Esophagus (tissue), 2 donors: Measurements from ENCODE around the gene CYFIP1. TPM values are rescaled to one million over a fixed set of nuclear protein-coding genes. Genes with fewer than 3 reads are reported as not detected.

Source experiments
- H3K27ac ChIP-seq, 2 donors: one replicate each; pipeline ENCODE4 v1.5.1; 2013; ENCODE audit warnings: low read depth in 2 of 2, mild to moderate bottlenecking in 2 of 2, inconsistent platforms in 1 of 2, low read length in 1 of 2, moderate library complexity in 1 of 2
- H3K27me3 ChIP-seq, 2 donors: one replicate each; pipeline ENCODE4 v1.6.1; 2013; ENCODE audit warnings: low read length in 2 of 2, control low read depth in 1 of 2, mild to moderate bottlenecking in 1 of 2; ENCODE audit not compliant: insufficient read depth in 2 of 2, control insufficient read depth in 1 of 2
- H3K36me3 ChIP-seq, 2 donors: one replicate each; pipeline ENCODE4 v1.6.1; 2013; ENCODE audit warnings: low read length in 1 of 2; ENCODE audit not compliant: control insufficient read depth in 2 of 2, insufficient read depth in 2 of 2
- H3K4me1 ChIP-seq, 2 donors: one replicate each; pipeline ENCODE4 v1.6.1; 2013; ENCODE audit warnings: low read length in 1 of 2; ENCODE audit not compliant: control insufficient read depth in 2 of 2, insufficient read depth in 2 of 2
- H3K4me3 ChIP-seq, 2 donors: one replicate each; pipeline ENCODE4 v1.5.1; 2013; ENCODE audit warnings: low read length in 2 of 2, mild to moderate bottlenecking in 2 of 2, low read depth in 1 of 2, moderate library complexity in 1 of 2
- H3K9me3 ChIP-seq, 2 donors: one replicate each; pipeline ENCODE4 v1.6.1; 2013; ENCODE audit warnings: mild to moderate bottlenecking in 2 of 2, low read depth in 1 of 2, low read length in 1 of 2, moderate library complexity in 1 of 2; ENCODE audit not compliant: control insufficient read depth in 2 of 2, insufficient read depth in 1 of 2
- WGBS, 2 donors: extraction: QIAGEN DNeasy Blood & Tissue Kit; methylation state at CpG; one replicate each; pipeline ENCODE4 v1.1.7; 2013; 5-methylcytosine and 5-hydroxymethylcytosine counted together
- polyA plus RNA-seq, 2 donors: library from polyadenylated mRNA; stranded (reverse); fragments of 200-250 nt; gene quantifications; one replicate each; pipeline ENCODE4 v1.2.3, GENCODE V29; 2013
- donor health status: healthy with polysubstance abuse.
- donor health status: Bipolar disorder and iron deficiency.

The CYFIP1 gene
- polyA plus RNA-seq, 2 donors: 32.1 to 44.3 TPM

DNA sequence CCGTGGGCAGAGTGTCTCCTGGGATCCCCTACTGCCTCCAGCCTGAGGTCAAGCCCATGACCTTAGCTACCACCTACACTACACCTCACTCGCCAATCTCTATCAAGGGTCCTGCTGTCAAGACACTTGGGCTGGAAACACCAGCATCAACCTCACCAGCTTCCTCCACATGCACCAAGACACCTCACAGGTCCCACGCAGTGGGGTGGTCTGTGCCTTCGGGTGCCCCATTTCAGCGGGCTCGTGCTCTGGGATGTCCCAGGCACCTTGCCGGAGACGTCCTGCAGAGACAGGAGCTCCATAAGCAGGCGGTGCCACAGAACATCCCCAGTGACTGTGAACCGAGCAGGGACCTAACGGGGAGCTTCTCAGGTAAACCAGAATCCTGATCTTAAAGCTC lies 20.0 kb downstream of the CYFIP1 start:
- Histone ChIP-seq H3K9me3 (no peaks in the 10 kb centered on the region), H3K27me3 (no peaks in the 10 kb centered on the region), H3K27ac (no peak overlapping the region), H3K36me3 (peaks cover 0 to 4% of the 10 kb centered on the region in 2 donors), H3K4me1 (peaks cover 5 to 20% of the 10 kb centered on the region in 2 donors), H3K4me3 (no peak overlapping the region)
- WGBS, 2 donors: 88 to 89% methylated on average over 11 of the region's 11 CpGs

DNA sequence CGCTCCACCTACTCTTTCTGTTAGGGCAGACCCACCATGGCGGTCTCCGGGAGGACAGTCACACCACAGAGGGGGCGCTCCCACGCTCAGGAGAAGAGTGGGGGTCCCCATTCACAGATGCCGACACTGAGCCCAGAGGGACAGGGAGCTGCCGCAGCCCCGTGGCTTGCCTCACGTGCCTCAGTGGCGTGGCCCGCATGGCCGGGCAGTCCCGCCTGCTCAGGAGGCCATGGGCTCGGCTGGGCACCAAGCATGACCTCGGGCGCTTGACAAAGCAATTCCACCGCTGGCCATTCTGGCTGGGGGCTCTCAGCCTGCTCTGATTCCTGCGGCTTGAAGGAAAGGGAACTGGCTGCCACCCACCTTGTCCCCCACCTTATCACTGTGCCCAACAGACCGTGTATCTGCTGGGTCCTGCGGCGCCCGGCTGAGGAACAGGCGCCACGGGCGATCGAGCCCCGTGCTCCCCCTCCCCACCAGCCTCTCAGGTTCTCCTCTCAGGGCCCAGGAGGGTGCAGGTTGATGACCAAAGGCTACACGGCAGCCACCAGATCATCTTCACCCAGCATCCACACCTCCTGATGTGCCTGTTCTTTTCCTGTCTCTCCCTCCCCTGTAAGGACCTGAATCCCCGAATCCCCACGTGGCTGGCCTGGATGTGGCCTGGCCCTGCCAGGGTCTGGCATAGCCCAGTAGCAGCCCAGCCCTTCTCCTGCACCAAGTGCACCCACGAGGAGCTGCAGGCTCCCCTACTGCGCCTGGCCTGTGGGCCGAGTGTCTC lies 20.7 kb downstream of the CYFIP1 start:
- Histone ChIP-seq H3K4me3 (no peak overlapping the region), H3K27ac (no peak overlapping the region), H3K27me3 (no peaks in the 10 kb centered on the region), H3K4me1 (peaks cover 5 to 19% of the 10 kb centered on the region in 2 donors), H3K9me3 (no peaks in the 10 kb centered on the region), H3K36me3 (peaks cover 0 to 4% of the 10 kb centered on the region in 2 donors)
- WGBS, 2 donors: 90 to 91% methylated on average over 30 to 33 of the region's 33 CpGs

DNA sequence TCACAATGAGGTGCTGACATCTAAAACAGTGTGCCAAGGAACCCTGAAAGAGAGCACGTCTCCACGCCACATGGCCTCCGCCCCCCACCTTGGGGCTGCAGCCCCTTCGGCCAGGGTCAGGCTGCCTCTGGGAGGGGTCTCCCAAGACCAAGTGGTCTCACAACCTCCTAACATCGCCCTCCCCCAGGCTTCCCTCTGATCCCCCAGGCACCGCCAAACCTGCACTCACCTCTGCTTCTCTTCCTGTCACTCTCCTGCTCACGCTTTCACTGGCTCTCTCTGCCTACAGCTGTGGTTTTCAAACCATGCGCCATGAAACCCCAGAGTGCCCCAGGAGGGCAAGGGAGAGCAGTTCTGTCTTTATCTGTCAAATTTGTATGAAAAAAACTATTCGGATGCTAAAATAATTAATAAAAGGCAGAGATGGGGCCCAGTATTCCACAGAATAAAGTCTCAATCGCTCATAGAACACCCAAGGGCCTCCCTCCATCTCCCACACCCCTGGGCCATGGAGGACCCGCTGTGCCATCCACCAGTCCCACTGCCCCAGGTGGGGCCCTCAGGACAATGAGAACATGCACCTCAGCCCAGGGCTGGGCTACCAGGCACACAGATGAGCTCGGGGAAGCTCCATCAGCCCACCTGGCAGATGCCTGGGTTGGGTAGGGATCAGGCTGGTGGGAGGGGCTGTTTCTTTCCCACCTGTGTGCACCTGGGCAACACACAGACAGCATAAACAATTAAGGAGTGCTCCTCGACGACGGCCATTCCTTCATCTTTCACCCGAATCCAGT lies 21.5 kb downstream of the CYFIP1 start:
- Histone ChIP-seq H3K4me1 (peaks cover 5 to 14% of the 10 kb centered on the region in 2 donors), H3K27me3 (no peaks in the 10 kb centered on the region), H3K9me3 (no peaks in the 10 kb centered on the region), H3K36me3 (peaks cover 0 to 4% of the 10 kb centered on the region in 2 donors), H3K27ac (no peak overlapping the region), H3K4me3 (no peak overlapping the region)
- WGBS, 2 donors: 87 to 88% methylated on average over 16 of the region's 16 CpGs

DNA sequence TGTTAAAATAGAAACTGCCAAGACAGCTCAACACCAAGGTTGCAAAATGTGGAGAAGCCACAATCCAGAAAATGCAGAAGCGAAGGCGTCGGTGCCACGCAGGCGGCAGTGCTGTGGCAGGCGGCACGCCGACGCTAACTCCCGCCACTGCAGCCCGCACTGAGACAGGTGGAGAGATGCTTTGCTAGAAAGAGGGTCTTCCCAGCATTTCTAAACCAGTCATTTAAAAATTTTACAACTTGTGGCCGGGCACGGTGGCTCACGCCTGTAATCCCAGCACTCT lies 23.2 kb downstream of the CYFIP1 start:
- Histone ChIP-seq H3K27me3 (no peaks in the 10 kb centered on the region), H3K9me3 (no peaks in the 10 kb centered on the region), H3K36me3 (peaks cover 0 to 4% of the 10 kb centered on the region in 2 donors), H3K4me3 (no peak overlapping the region), H3K4me1 (peaks cover 7 to 14% of the 10 kb centered on the region in 2 donors), H3K27ac (no peak overlapping the region)
- WGBS, 2 donors: 85 to 87% methylated on average over 14 of the region's 14 CpGs

DNA sequence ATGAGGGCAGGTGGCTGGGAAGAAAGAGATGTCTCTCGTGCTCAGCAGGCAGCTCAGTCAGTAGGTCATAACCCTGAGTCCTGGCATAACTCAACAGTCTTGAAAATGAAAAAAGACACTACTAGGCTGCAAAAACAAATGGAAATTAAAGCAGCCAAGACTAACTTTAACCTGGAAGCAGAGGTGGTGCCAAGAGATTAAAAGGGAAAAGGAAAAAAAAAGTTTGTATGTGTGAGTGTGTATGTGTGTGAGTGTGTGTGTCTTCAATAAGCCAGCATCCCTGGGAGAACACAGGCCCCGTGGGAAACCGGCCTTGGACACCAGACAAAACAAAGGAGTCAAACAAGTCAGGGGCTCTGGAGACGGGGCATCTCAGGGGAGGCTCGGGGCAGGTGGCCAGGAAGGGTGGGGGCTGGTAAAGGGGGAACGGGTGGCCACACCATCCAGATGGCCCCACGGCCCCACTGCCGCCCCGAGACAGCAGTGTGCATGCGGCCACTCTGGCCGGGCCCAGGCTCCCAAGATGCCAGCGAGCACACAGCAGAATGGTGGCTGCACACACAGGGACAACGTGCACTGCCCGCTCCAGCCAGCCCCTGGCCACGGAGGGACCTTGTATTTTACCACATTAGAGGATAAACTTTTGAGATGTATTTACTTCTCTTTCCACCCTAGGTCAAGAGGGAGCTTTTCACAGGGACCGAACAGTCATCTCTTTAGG lies 23.8 kb downstream of the CYFIP1 start:
- WGBS, 2 donors: 53 to 55% methylated on average over 16 of the region's 16 CpGs
- H3K27me3 ChIP-seq: no peaks in the 10 kb centered on the region
- peaks cover 0 to 4% of the 10 kb centered on the region in 2 donors for H3K36me3 ChIP-seq
- H3K4me1 ChIP-seq: peaks cover 7 to 16% of the 10 kb centered on the region in 2 donors
- no peaks in the 10 kb centered on the region for H3K9me3 ChIP-seq
- H3K4me3 ChIP-seq: no peak overlapping the region
- no peak overlapping the region for H3K27ac ChIP-seq

DNA sequence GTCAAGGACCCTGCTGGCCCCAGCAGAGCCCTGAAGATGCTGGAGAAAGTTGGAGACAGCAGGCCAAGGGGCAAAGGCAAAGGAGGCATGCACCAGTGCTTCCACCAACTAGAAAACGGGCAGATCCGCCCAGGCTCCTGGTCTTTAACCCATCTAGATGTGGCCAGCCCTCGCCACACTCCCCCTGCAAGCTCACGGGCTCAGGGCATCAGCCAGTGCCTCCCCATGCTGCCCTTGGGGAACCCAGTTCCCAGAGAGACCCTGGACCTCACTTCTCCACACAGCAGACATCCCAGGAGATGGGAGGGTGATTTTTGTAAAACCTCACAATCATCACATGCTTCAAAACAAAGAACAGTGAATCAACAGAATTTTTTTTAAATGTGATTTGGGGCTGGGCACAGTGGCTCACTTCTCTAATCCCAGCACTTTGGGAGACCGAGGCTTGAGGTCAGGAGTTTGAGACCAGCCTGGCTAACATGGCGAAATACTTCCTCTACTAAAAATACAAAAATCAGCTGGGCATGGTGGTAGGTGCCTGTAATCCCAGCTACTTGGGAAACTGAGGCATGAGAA lies 24.5 kb downstream of the CYFIP1 start:
- WGBS, 2 donors: 78 to 91% methylated on average over 6 of the region's 6 CpGs
- Histone ChIP-seq H3K27me3 (no peaks in the 10 kb centered on the region), H3K9me3 (no peaks in the 10 kb centered on the region), H3K27ac (no peak overlapping the region), H3K4me1 (peaks cover 8 to 19% of the 10 kb centered on the region in 2 donors), H3K36me3 (peaks cover 0 to 4% of the 10 kb centered on the region in 2 donors), H3K4me3 (no peak overlapping the region)

DNA sequence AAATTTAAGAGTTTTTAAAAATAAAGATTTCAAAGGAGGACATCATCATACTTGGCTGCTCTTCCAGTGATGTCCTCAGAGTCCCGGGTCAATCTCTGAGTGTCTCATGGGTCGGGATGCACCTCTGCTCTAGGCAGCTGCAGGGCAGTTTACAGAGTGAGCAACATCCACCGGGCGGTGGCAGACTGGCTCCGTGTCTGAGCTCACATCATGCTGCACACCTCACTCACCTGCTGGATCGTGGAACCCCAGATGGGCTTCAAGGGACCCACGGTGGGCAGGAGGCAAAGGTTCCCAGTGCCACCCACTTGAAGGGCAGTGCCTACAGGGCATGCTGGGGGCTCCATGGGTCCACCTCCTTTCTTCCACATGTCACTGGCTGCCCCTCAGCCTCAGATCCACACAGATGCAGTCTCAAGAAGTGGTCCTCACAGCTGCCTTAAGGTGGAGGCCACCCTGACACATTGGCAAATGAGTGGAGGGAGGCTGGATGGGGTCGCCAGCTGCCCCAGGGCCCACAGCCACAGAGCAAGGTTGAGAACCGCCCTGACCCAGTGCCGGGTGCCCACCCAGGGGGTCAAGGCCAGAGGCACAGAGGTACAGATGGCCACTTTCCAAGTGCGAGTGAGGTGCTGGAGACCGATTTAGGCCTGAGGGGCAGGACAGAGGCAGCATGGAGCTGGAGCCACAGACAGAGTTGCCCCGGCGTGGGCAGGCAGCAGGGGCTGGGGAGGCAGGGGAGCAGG lies 25.2 kb downstream of the CYFIP1 start:
- H3K36me3 ChIP-seq: peaks cover 0 to 2% of the 10 kb centered on the region in 2 donors
- H3K9me3 ChIP-seq: no peaks in the 10 kb centered on the region
- H3K27me3 ChIP-seq: no peaks in the 10 kb centered on the region
- H3K4me1 ChIP-seq: peaks cover 9 to 16% of the 10 kb centered on the region in 2 donors
- H3K27ac ChIP-seq: no peak overlapping the region
- 75 to 79% methylated on average over 14 of the region's 14 CpGs for WGBS, 2 donors
- H3K4me3 ChIP-seq: no peak overlapping the region

DNA sequence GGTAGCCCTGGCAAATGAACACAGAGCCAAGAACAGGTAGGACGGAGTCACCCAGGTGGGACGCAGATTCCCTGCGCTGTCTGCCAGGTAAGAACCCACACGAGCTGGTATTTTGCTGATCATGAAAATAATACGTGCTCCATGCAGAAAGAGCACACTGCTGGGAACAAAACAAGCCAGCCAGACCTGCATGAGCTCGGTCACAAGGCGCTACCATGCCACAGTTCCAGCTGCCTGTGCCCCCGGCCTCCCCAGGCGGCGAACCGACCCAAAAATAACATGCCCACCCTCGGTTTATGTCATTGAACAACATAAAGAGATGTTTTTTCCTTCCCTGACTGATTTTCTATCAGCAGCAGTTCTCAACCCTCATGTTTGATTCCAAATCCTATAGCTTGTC lies 25.8 kb downstream of the CYFIP1 start:
- WGBS, 2 donors: 86 to 88% methylated on average over 12 of the region's 12 CpGs
- peaks cover 9 to 12% of the 10 kb centered on the region in 2 donors for H3K4me1 ChIP-seq

More for the DNA sequence above, 25.8 kb downstream of the CYFIP1 start:
- Histone ChIP-seq H3K27me3 (no peaks in the 10 kb centered on the region), H3K36me3 (no peaks in the 10 kb centered on the region), H3K27ac (no peak overlapping the region), H3K9me3 (no peaks in the 10 kb centered on the region), H3K4me3 (no peak overlapping the region)
